SIG-M5 (cell line): ENCODE data around the gene POLA2.
"Not testable (repeated sequence)": the region's sequence is repeated elsewhere in the genome, so short reads cannot be mapped to it uniquely, and the experiment has no call there.

ENCODE experiments used
- DNase-seq: peaks from one replicate; lab custom pipeline; 2025; lab: John Stamatoyannopoulos, UW

POLA2 gene, protein sequence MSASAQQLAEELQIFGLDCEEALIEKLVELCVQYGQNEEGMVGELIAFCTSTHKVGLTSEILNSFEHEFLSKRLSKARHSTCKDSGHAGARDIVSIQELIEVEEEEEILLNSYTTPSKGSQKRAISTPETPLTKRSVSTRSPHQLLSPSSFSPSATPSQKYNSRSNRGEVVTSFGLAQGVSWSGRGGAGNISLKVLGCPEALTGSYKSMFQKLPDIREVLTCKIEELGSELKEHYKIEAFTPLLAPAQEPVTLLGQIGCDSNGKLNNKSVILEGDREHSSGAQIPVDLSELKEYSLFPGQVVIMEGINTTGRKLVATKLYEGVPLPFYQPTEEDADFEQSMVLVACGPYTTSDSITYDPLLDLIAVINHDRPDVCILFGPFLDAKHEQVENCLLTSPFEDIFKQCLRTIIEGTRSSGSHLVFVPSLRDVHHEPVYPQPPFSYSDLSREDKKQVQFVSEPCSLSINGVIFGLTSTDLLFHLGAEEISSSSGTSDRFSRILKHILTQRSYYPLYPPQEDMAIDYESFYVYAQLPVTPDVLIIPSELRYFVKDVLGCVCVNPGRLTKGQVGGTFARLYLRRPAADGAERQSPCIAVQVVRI

DNA sequence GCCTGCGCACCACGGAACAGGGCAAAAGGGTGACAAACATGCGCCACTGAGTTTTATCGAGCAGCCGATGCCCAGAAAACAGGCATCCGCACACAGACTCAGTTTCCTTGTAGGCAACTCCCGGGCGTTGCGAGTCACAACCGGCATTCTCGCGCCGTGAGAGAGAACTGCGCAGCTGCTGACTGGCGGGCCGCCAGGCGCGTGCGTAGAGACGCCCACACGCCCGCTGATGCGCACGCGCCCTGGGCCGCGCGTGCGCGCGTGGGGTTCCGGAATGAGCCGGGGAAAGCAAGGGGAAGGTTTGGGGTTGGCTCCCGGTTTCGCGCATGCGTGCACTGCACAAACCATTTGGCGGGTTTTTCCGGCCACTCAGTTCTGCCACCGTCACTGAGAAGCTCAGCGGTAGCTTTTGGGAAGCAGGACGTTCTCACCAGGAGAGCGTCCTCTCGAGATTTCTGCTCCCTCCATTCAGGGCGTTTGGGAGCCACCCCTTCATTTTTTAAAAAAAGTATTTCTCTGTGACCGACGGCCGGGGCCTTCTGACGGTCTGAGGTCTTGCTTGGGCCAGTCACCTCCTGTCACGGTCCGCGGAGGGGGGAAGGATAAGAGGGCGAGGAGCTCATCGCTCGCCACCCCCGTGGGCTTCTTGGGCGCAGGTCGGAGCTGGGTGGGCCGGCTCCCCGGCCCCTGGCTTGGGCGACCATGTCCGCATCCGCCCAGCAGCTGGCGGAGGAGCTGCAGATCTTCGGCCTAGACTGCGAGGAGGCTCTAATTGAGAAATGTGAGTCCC, at the start of gene POLA2:
POLA2 (plus strand) TSS at position 372 of the 790 bp plus-strand sequence; CDS start at position 703, 331 bp downstream.
- peak; percentile 68 for DNase-seq

DNA sequence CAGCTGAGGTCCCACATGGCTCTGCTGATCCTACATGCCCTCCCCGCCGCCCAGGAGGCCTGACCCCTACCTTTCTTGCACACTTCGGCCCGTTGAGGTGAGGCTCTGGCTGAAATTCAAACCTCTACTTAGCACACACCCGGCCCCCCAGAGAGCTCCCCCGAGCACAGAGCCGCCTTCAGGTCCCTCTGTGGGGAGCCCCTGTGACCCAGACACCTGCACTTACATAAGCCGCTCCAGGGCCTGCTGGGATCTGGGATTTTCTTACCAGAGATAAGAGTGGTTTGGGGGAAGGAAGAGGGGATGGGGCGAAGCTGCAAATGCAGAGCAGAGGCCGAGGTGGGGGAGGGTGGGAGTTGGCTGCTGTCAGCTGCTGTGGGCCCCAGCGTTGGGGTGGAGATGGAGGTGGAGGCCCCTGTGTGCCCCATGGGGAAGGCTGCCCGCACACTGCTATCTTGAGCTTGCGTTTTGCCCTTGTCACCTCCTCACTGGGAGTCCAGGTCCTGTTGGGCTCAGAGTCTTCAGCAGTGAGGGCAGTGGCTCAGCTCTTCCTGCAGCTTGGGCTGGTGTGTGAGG, 49.4 kb upstream of the POLA2 start:
- no peak for DNase-seq

DNA sequence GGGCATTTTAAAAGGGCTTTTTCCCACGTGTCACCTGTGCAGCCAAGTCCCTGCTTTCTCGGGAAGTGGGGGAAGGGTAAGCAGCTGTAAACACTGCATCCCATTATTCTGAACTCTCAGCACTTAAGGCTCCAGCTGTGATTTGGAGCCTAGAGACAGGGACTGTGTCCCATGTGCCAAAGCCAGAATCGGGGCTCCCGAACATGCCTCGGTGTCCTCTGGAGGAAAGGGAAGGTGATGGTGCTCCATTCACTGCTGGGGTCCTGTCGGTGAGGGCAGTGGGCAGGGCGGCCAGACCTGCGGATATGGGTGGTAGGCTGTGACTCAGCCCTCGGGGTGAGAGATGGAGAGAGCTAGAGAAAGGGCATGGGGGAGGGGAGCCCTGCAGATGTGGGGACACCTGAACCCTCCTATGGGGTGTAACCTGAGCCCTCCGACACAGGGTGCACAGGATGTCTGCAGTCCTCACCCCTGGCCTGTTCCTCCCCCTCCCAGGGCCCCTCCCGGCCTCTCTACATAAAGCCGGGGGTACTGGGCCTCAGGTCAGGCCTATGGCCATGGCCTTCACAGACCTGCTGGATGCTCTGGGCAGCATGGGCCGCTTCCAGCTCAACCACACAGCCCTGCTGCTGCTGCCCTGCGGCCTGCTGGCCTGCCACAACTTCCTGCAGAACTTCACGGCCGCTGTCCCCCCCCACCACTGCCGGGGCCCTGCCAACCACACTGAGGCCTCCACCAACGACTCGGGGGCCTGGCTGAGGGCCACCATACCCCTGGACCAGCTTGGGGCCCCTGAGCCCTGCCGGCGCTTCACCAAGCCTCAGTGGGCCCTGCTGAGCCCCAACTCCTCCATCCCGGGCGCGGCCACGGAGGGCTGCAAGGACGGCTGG, 48.2 kb upstream of the POLA2 start:
- DNase-seq: no peak

DNA sequence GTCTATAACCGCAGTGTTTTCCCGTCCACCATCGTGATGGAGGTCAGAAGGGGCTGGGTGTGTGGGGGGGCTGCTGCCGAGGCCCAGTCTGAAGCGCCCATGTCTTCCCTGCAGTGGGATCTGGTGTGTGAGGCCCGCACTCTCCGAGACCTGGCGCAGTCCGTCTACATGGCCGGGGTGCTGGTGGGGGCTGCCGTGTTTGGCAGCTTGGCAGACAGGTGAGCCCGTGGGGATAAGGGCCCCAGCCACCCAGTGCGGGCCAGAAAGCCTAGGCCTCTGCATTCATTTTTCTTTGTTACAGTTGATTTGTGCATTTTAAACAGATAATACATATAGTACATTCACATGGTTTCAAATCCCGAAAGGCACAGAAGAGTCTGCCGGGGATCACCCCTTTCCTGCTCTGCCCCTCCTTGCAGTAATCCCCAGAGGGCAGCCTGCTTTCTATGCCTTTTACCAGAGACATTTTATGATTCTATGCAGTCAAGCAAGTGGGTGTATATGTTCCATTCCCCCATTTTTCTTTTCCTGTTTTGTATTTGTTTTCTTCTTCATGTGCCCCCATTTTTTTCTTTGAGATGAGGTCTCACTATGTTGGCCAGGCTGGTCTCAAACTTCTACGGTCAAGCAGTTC, 47.4 kb upstream of the POLA2 start:
- no peak for DNase-seq

DNA sequence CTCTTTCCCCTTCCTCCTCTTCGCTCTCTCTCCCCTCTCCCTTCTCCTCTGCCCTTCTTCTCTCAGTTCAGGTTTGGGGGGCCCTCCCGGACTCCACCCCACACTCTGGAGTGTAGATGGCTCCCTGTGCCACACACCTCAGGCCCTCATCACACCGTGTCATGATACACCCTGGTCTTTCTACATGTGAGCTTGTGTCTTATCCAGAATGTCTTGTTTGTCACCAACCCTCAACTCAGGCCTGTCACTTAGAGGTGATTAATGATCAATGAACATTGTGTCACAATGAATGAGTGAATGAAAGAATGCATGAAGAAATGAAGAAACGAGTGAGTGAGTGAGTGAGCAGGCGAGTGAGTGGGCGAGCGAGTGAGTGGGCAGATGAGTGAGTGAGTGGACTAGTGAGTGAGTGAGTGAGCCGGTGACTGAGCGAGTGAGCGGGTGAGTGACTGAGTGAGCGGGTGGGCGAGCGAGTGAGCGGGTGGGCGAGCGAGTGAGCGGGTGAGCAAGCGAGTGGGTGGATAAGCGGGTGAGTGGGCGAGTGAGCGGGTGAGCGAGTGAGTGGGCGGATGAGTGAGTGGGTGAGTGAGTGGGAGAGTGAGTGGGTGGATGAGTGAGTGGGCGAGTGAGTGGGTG, 46.2 kb upstream of the POLA2 start:
- DNase-seq: no peak

DNA sequence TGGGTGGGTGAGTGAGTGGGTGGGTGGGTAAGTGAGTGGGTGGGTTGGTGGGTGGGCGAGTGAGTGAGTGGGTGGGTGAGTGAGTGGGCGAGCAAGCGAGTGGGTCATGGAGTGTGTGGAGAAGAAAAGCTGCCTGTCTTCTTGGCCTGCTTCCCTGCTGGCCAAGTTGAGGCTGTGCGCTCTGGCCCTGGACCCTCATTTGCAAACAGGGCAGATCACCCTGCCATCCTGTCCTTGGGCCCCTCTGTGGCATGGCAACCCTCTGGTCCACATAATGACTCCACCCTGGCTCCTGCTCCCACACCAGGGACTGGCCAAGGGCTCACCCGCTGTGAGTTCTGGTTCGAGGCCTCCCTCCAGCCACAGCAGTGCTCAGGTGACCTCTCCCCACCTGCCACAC, 44.9 kb upstream of the POLA2 start:
- DNase-seq: no peak

DNA sequence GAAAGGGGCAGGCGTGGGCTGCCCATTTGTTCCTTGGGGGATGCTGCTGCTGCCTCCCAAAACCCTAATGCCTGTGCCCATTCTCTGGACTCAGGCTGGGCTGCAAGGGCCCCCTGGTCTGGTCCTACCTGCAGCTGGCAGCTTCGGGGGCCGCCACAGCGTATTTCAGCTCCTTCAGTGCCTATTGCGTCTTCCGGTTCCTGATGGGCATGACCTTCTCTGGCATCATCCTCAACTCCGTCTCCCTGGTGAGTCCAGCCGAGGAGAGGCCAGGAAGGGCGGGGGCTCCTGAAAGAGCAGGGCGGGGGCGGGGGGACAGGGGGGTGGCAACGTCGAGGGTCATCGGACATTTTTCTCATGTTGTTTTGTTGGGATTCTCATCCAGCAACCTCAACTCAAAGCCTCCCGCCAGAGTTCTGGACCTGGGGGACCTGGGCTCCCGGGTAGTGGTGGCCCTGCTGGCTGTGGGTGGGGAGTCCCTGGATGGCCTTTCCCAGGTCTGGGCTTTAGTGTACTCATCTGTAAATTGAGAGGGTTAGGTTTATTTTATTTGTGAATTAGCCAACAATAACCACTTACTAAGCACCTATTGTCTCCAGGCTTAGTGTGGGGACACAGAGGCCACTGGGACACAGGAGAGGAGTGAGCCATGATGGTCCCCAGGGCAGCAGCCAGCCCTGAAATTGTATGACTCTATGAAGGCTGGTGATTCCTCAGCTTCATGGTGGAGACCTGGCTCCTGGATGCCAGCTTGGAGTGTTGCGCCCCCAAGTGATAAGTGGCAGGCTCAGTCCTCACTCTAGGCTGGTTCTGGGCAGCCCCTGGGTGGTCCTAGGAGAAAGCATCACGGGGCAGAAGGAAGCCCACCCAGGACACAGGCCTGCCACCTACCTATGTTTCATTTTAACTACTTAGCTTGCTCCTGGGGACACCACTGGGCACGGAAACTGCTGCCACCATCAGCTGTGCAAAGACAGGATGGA, 44.0 kb upstream of the POLA2 start:
- no peak for DNase-seq

DNA sequence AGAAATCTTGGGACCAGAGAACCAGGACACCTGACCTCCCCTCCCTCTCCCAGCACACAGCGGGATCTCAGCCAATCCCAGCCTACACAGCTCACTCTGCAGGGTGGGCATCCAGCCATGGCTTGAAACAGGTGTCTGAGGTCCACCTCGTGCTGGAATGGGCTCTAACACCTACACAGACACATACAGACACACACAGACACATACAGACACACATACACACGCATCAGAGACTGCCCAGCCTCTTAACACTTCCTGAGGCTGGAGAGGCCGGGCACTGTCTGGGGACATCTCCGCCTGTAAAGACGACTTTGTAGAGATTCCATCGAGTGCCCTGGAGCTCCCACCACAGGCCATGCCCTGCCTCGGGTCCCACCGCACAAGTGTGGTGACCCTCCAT, 43.3 kb upstream of the POLA2 start:
- no peak for DNase-seq

DNA sequence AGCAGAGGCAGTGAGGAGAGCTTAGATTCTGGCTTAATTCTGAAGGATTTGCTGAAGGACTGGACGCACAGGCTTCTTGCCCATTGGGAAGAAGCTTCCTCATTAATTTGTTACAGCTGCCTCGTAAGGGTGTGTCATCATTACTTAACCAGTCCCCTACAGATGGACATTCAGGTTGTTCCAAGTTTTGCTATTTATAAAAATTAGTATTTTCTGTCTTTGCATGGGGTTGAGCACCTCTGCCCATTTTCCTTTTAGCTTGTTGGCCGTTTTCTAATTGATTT, 41.9 kb upstream of the POLA2 start:
- no peak for DNase-seq

DNA sequence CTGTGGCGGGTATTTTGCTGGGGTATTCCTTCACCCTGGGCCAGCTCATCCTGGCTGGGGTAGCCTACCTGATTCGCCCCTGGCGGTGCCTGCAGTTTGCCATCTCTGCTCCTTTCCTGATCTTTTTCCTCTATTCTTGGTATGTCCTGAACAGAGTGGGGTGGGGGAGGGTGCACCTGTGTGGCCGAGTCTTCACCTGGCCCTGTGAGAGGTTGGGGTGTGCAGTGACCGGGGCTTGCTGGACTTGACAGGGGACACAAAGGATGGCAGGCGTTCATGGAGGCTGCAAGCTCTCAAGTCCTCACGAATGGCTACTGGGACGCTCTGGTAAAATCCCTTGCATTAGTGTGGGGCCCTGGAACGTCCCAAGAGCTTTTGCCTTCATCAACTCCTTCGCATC, 40.7 kb upstream of the POLA2 start:
- DNase-seq: no peak

DNA sequence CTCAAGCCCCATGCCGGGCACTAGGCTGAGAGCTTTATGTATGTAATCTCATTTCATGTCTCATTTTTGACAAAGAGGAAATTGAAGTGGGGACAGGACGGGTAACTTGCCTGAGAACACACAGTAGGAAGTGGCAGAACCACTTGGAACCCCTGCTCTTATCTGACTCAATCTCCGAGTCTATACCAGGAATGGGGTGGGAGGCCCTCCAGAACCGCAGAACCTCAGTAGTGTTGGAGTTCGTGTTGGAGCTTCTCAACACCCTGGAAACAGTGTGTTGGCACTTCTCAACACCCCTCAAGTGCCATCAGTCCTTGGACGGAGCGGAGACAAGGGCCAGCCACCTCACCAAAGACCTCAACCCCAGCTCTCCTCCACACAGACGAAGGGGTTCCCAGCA, 38.8 kb upstream of the POLA2 start:
- no peak for DNase-seq

DNA sequence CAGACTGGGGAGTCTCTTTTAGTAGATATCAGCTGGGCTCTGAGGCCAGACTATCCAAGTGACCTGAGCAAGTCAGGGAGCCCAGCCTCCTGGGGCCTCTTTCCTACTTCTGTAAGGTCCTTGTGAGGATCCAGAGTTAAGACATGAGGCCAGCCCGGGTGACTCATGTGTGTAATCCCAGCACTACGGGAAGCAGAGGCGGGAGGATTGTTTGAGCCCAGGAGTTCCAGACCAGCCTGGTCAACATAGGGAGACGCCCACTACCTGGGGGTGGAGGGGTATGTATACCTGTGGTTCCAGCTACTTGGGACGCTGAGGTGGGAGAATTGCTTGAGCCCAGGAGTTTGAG, 36.9 kb upstream of the POLA2 start:
- DNase-seq: no peak

DNA sequence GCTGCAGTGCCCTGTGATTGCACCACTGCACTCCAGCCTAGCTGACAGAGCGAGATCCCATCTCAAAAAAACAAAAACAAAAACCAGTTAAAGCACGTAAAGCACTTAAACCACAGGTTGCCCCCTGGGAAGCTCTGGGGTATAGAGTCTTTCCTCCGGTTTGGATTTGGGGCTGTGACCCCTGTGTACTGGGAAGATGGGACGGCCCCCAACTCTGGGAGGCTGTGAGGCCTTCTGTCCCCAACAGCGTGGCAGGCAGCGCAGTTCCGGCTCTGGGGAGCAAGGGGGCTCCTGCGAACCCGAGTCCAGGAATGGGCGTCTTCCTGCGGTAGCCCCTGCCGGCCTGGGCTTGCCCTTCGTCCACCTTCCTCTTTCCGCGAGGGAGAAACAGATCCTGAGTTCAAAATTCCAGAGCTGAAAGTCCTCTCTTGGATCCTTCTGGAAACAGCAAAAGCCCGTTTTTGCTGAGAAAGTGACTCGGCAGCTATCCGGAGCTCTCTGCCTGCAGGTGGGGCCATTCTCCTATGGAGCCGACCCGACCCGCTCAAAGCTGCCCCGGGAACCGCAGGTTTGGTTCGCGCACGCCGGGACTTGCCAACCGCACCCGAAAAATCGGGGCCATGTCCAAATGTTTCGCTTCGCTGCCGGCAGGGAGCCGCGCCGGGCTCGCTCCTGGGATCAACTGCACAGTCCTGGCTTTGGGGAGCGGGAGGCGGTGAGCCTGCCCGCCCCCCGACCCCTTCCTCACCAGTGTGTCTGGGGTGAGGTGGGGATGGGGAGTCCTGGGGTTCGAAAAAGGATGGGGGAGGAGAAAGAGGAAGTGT, 36.3 kb upstream of the POLA2 start:
- DNase-seq: no peak

DNA sequence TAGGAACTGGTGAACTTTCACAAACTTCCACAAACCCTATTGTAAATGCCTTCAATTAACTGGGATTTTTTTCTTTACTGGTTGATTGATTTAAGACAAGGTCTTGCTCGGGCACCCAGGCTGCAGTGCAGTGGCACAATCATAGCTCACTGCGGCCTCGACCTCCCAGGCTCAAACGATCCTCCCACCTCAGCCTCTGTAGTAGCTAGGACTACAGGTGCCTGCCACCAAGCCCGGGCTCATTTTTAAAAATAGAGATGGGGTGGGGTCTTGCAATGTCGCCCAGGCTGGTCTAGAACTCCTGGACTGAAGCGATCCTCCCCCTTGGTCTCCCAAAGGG, 35.7 kb upstream of the POLA2 start:
- no peak for DNase-seq

DNA sequence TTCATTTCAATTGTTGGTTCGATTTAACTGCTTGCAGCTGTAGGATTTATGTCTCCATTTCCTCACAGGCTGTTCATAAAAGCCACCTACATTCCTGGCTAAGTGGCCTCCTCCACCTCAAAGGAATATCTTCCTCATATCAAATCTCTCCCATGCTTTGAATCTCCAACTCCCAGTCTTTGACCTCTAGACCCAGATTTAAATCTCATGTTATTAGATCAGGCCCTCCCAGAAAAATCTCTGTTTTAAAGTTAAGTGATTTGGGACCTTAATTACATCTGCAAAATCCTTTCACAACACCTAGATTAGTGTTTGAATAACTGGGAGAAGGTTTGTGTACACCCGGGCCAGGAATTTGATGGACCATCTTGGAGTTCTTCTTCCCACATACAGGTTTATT, 33.9 kb upstream of the POLA2 start:
- DNase-seq: no peak

DNA sequence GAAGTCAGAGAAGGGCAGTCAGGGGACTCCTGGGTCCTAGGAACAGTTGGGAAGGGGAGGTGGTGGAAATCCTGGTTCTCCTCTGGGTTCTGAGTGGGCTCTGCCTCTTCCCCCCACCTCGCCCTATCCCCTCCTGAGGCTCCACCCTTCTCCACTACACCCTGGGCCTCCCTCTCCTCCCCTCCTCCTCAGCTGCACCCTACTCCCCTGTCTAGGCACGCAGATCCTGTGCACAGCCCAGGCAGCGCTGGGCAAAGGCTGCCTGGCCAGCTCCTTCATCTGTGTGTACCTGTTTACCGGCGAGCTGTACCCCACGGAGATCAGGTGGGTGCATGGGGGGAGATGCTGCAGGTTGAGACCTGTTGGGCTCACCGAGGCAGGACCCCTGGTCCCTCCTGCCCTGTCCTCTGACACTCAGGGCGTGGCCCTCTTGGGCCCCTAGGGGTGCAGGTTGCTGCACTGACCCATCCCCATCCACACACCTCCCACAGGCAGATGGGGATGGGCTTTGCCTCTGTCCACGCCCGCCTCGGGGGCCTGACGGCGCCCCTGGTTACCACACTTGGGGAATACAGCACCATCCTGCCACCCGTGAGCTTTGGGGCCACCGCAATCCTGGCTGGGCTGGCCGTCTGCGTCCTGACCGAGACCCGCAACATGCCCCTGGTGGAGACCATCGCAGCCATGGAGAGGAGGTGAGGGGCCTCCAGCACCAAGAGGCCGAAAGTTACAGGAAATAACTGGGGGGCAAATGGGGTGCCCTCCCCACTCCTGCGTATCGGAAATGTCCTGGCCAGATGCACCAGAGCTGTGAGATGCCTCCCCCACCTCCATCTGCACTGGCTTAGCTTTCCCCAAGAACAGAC, 25.3 kb upstream of the POLA2 start:
- DNase-seq: no peak

DNA sequence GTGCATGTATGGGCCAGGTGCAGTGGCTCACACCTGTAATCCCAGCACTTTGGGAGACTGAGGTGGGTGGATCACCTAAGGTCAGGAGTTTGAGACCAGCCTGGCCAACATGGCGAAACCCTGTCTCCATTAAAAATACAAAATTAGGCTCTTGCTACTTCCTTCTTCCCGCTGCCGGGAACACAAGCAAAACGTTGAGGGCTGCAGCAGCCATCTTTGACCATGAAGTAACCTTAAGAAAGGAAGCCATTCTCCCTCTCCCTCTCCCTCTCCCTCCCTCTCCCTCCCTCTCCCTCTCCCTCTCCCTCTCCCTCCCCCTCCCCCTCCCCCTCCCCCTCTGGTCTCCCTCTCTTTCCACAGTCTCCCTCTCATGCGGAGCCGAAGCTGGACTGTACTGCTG, 23.5 kb upstream of the POLA2 start:
- not testable (repeated sequence) for DNase-seq

DNA sequence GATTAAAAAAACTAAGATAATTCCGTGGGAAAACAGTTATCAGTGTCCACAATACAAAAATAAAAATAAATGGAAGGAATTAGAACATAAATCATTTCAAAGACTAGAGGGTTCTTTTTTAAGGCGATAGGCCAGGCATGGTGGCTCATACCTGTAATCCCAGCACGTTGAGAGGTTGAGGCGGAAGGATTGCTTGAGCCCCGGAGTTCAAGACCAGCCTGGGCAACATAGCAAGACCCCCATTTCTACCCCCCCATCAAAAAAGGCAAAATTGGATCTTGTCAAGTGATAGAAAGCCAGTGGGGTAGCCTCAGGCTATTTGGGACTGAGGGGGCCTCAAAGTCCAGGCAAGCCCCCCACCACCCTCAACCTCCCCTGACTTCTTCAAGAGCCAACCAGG, 20.6 kb upstream of the POLA2 start:
- DNase-seq: no peak
